Esophagus (tissue), 2 donors: ENCODE measurements around the gene JADE3. TPM values are rescaled to one million over a fixed set of nuclear protein-coding genes. Genes with fewer than 3 reads are reported as not detected.

Source experiments
- H3K27ac ChIP-seq, 2 donors: one replicate each; pipeline ENCODE4 v1.5.1; 2013; ENCODE audit warnings: low read depth in 2 of 2, mild to moderate bottlenecking in 2 of 2, inconsistent platforms in 1 of 2, low read length in 1 of 2, moderate library complexity in 1 of 2
- H3K27me3 ChIP-seq, 2 donors: one replicate each; pipeline ENCODE4 v1.6.1; 2013; ENCODE audit warnings: low read length in 2 of 2, control low read depth in 1 of 2, mild to moderate bottlenecking in 1 of 2; ENCODE audit not compliant: insufficient read depth in 2 of 2, control insufficient read depth in 1 of 2
- H3K36me3 ChIP-seq, 2 donors: one replicate each; pipeline ENCODE4 v1.6.1; 2013; ENCODE audit warnings: low read length in 1 of 2; ENCODE audit not compliant: control insufficient read depth in 2 of 2, insufficient read depth in 2 of 2
- H3K4me1 ChIP-seq, 2 donors: one replicate each; pipeline ENCODE4 v1.6.1; 2013; ENCODE audit warnings: low read length in 1 of 2; ENCODE audit not compliant: control insufficient read depth in 2 of 2, insufficient read depth in 2 of 2
- H3K4me3 ChIP-seq, 2 donors: one replicate each; pipeline ENCODE4 v1.5.1; 2013; ENCODE audit warnings: low read length in 2 of 2, mild to moderate bottlenecking in 2 of 2, low read depth in 1 of 2, moderate library complexity in 1 of 2
- H3K9me3 ChIP-seq, 2 donors: one replicate each; pipeline ENCODE4 v1.6.1; 2013; ENCODE audit warnings: mild to moderate bottlenecking in 2 of 2, low read depth in 1 of 2, low read length in 1 of 2, moderate library complexity in 1 of 2; ENCODE audit not compliant: control insufficient read depth in 2 of 2, insufficient read depth in 1 of 2
- WGBS, 2 donors: extraction: QIAGEN DNeasy Blood & Tissue Kit; methylation state at CpG; one replicate each; pipeline ENCODE4 v1.1.7; 2013; 5-methylcytosine and 5-hydroxymethylcytosine counted together
- polyA plus RNA-seq, 2 donors: library from polyadenylated mRNA; stranded (reverse); fragments of 200-250 nt; gene quantifications; one replicate each; pipeline ENCODE4 v1.2.3, GENCODE V29; 2013
- donor health status: healthy with polysubstance abuse.
- donor health status: Bipolar disorder and iron deficiency.

Gene JADE3
- 1 to 10 TPM; 1.5 to 2.3 TPM for polyA plus RNA-seq

DNA sequence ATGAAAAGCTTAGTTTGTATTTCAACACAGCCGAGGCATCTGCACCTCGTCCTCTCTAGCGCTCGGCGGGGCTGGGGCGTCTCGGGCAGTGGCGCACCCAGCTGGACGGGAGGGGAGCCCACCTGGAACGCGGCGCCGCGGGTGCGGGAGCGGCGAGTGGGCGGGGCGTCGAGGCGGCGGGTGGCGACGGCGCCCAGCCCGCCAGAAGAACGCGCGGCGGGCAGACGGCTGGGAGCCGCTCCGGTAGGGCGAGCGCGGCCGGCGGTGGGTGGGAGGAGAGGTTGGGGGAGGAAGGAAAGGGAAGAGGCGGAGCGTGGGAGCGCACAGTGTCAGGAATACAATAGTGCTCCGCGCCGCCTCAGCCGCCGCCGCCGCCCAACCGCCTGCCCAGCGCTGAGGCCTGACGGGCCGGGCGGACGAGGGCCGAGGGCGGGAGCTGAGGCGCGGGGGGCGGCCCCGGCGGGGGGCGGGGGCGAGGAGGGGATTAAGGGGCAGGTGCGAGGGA lies at the start of gene JADE3:
Gene JADE3 (plus strand): TSS at position 324 of the 505 bp plus-strand sequence. CDS start 72,474 bp downstream, outside the sequence.
- H3K27ac ChIP-seq = peak within 1 kb of the TSS; percentile 25 to 63
- WGBS, 2 donors = 1 to 29% methylated on average over 47 to 60 of the region's 64 CpGs

DNA sequence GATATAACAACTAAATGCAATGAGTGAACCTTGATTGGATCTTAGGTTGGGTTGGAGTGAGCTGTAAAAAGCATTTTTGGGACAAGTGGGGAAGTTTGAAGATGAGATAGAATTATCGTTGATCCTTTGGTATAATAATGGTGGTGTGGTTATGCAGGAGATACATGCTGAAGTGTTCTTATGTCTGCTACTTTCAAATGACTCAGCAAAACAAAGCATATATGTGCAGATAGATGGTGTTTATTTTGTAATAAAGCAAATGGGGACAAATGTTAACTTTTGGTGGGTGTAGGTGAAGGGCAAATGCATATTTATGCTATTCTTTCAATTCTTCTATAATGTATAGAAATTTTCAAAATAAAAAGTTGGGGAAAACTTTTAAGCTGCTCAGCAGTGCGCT lies 49.1 kb upstream of the JADE3 start:
- Histone ChIP-seq H3K27me3 (no peaks in the 10 kb centered on the region), H3K4me3 (no peak overlapping the region), H3K27ac (no peak overlapping the region), H3K9me3 (no peaks in the 10 kb centered on the region), H3K4me1 (no peaks in the 10 kb centered on the region), H3K36me3 (no peaks in the 10 kb centered on the region)
- 85 to 97% methylated on average over 2 of the region's 2 CpGs for whole genome bisulfite sequencing, 2 donors

More for the DNA sequence above, at the start of gene JADE3:
- Histone ChIP-seq H3K36me3 (no peaks in the 10 kb centered on the region), H3K4me1 (no peaks in the 10 kb centered on the region), H3K27me3 (no peaks in the 10 kb centered on the region), H3K9me3 (peaks cover 0 to 6% of the 10 kb centered on the region in 2 donors), H3K4me3 (peak within 1 kb of the TSS; percentile 52 to 81)

- Histone ChIP-seq H3K27me3 (no peaks in the 10 kb centered on the region), H3K36me3 (no peaks in the 10 kb centered on the region), H3K9me3 (no peaks in the 10 kb centered on the region), H3K4me3 (no peak overlapping the region), H3K4me1 (no peaks in the 10 kb centered on the region), H3K27ac (no peak overlapping the region)
- 90 to 95% methylated on average over 2 of the region's 2 CpGs for WGBS, 2 donors
Observed at GRCh38 chrX:46864606-46865005, 47.6 kb upstream of the JADE3 start.

- H3K9me3 ChIP-seq = no peaks in the 10 kb centered on the region
- no peak overlapping the region for H3K4me3 ChIP-seq
- H3K36me3 ChIP-seq = no peaks in the 10 kb centered on the region
- H3K4me1 ChIP-seq = no peaks in the 10 kb centered on the region
- 56 to 64% methylated on average over 4 of the region's 4 CpGs for WGBS, 2 donors
- no peak overlapping the region for H3K27ac ChIP-seq
- H3K27me3 ChIP-seq = no peaks in the 10 kb centered on the region
Observed at GRCh38 chrX:46865281-46865680, 46.9 kb upstream of the JADE3 start.

GRCh38 chrX:46866726-46867125 lies 45.5 kb upstream of the JADE3 start:
- Histone ChIP-seq H3K4me3 (no peak overlapping the region), H3K27me3 (no peaks in the 10 kb centered on the region), H3K27ac (no peak overlapping the region), H3K9me3 (no peaks in the 10 kb centered on the region), H3K36me3 (no peaks in the 10 kb centered on the region), H3K4me1 (no peaks in the 10 kb centered on the region)

GRCh38 chrX:46873746-46874145 lies 38.5 kb upstream of the JADE3 start:
- no peak overlapping the region for H3K4me3 ChIP-seq
- H3K27me3 ChIP-seq = no peaks in the 10 kb centered on the region

DNA sequence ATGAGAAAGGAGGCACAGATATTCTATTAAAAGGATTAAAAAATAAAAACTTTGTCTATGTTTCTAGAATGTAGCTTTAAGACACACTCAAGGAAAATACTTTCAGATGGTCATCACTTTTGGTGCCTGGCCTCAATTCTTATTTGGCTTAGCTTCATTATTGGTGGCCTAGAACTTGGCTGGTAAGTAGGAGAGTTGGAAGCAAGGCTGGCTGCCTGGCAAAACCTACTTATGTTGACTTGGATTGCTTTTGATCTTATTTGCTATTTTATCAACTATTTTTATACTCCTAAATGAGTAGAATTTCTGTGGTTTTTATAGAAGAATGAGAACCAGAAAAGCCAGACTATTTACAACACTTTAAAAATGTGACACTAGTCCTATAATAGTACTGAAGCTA lies 35.3 kb upstream of the JADE3 start:
- H3K9me3 ChIP-seq = no peaks in the 10 kb centered on the region
- H3K27ac ChIP-seq = no peak overlapping the region
- no peaks in the 10 kb centered on the region for H3K4me1 ChIP-seq
- H3K36me3 ChIP-seq = no peaks in the 10 kb centered on the region
- no peaks in the 10 kb centered on the region for H3K27me3 ChIP-seq
- H3K4me3 ChIP-seq = no peak overlapping the region

More at GRCh38 chrX:46873746-46874145, 38.5 kb upstream of the JADE3 start:
- Histone ChIP-seq H3K4me1 (no peaks in the 10 kb centered on the region), H3K27ac (no peak overlapping the region), H3K36me3 (no peaks in the 10 kb centered on the region), H3K9me3 (no peaks in the 10 kb centered on the region)
- WGBS, 2 donors = 64 to 67% methylated on average over 2 of the region's 2 CpGs

DNA sequence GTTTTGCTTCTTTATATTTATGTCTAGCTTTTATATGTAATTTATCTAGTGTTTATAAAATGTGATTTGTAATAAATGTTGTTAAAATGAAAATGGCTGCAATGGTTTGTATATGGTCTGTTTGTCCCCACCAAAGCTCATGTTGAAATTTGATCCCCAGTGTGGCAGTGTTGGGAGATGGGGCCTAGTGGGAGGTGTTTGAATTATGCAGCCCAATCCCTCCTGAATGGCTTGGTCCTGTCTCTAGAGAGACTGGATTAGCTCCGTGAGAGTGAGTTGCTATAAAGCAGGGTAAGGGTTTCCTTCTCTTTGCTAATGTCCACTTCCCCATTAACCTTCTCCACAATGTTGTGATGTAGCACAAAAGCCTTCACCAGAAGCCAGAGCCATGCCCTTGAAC lies 30.0 kb upstream of the JADE3 start:
- Histone ChIP-seq H3K27me3 (no peaks in the 10 kb centered on the region), H3K9me3 (no peaks in the 10 kb centered on the region), H3K27ac (no peak overlapping the region), H3K4me3 (no peak overlapping the region), H3K4me1 (no peaks in the 10 kb centered on the region), H3K36me3 (no peaks in the 10 kb centered on the region)
- 25 to 83% methylated on average over 1 of the region's 1 CpG for WGBS, 2 donors

DNA sequence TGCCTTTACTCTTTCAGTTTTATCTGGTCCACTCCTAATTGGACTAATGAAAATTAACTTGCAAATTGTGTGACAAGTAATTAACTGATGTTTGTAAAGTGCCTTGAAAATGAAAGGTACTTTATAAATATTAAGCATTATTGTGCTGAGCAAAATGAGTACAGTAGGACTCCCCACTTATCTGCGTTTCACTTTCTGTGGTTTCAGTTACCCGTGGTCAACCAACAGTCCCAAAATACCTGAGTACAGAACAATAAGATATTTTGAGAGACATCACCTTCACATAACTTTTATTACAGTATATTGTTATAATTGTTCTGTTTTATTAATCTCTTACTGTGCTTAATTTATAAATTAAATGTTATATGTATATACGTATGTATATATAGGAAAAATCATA lies 27.4 kb upstream of the JADE3 start:
- H3K27ac ChIP-seq = no peak overlapping the region
- H3K4me1 ChIP-seq = no peaks in the 10 kb centered on the region
- H3K27me3 ChIP-seq = peaks cover 0 to under 1% of the 10 kb centered on the region in 2 donors
- H3K36me3 ChIP-seq = no peaks in the 10 kb centered on the region
- 77 to 88% methylated on average over 3 of the region's 3 CpGs for WGBS, 2 donors
- no peak overlapping the region for H3K4me3 ChIP-seq
- H3K9me3 ChIP-seq = no peaks in the 10 kb centered on the region

GRCh38 chrX:46898207-46898606 lies 14.0 kb upstream of the JADE3 start:
- Histone ChIP-seq H3K27me3 (no peaks in the 10 kb centered on the region), H3K36me3 (no peaks in the 10 kb centered on the region), H3K9me3 (no peaks in the 10 kb centered on the region), H3K27ac (no peak overlapping the region), H3K4me1 (no peaks in the 10 kb centered on the region), H3K4me3 (no peak overlapping the region)
